ENCODE data around the gene PSMD1. TPM values are rescaled to one million over a fixed set of nuclear protein-coding genes. Genes with fewer than 3 reads are reported as not detected.

Gene PSMD1
- polyA plus RNA-seq, 1 donor from 2014 or later, result 83.8 TPM

GRCh38 chr2:231037731-231038482 lies 18.8 kb upstream of the PSMD1 start:
- Histone ChIP-seq H4K20me1 (ENCODE audit: insufficient read depth) (no peaks in the 10 kb centered on the region), H3K4me3 (ENCODE audit: low read length) (peak overlapping the region; percentile 68), H3K36me3 (ENCODE audit: insufficient read depth, low read length) (no peaks in the 10 kb centered on the region), H3K79me2 (replicated peaks; ENCODE audit: insufficient read depth, low read length) (no peaks in the 10 kb centered on the region), H3K27ac (ENCODE audit: low read length) (no peak overlapping the region), H3K27me3 (ENCODE audit: insufficient read depth, low read depth, low read length) (peaks cover 22% of the 10 kb centered on the region), H2AFZ (ENCODE audit: low read depth, low read length) (peak overlapping the region; percentile 8), H3F3A (ENCODE audit: insufficient read depth, low read length, poor library complexity, severe bottlenecking) (no peaks in the 10 kb centered on the region), H3K9me3 (ENCODE audit: low read length) (no peaks in the 10 kb centered on the region), H3K9me2 (ENCODE audit: insufficient read depth, low read length) (no peaks in the 10 kb centered on the region), H3K9ac (ENCODE audit: low read length) (peak overlapping the region; percentile 55), H3K4me2 (ENCODE audit: low read length) (peak overlapping the region; percentile 39)
- TF ChIP-seq SMC3 (conservative IDR thresholded peaks at IDR 0.05; ENCODE audit: poor library complexity), result no peak
- peak; percentile 33 for TF ChIP-seq CTCF (IDR thresholded peaks at IDR 0.05; ENCODE audit: poor library complexity, severe bottlenecking)
- TF ChIP-seq EZH2 (IDR thresholded peaks at IDR 0.05; ENCODE audit: borderline replicate concordance, insufficient read depth, low read length, poor library complexity, severe bottlenecking), result no peak
- TF ChIP-seq POLR2AphosphoS5 (IDR thresholded peaks at IDR 0.05), result no peak
- no peak for TF ChIP-seq REST (IDR thresholded peaks at IDR 0.05; ENCODE audit: borderline replicate concordance)
- no peak for TF ChIP-seq RAD21 (conservative IDR thresholded peaks at IDR 0.05)
- no peak for TF ChIP-seq EP300 (conservative IDR thresholded peaks at IDR 0.05; ENCODE audit: poor library complexity, severe bottlenecking)

- no peaks in the 10 kb centered on the region for H3K79me2 ChIP-seq (replicated peaks; ENCODE audit: insufficient read depth, low read length)
- no peaks in the 10 kb centered on the region for H3K9me3 ChIP-seq (ENCODE audit: low read length)
- no peaks in the 10 kb centered on the region for H3F3A ChIP-seq (ENCODE audit: insufficient read depth, low read length, poor library complexity, severe bottlenecking)
- no peaks in the 10 kb centered on the region for H3K9me2 ChIP-seq (ENCODE audit: insufficient read depth, low read length)
- peak overlapping the region; percentile 39 for H3K4me2 ChIP-seq (ENCODE audit: low read length)
- H3K27ac ChIP-seq (ENCODE audit: low read length), result no peak overlapping the region
- H4K20me1 ChIP-seq (ENCODE audit: insufficient read depth), result no peaks in the 10 kb centered on the region
- H3K9ac ChIP-seq (ENCODE audit: low read length), result peak overlapping the region; percentile 55
- H3K27me3 ChIP-seq (ENCODE audit: insufficient read depth, low read depth, low read length), result peaks cover 22% of the 10 kb centered on the region
- peak overlapping the region; percentile 8 for H2AFZ ChIP-seq (ENCODE audit: low read depth, low read length)
- H3K36me3 ChIP-seq (ENCODE audit: insufficient read depth, low read length), result no peaks in the 10 kb centered on the region
- H3K4me3 ChIP-seq (ENCODE audit: low read length), result peak overlapping the region; percentile 68
- no peak for TF ChIP-seq REST (IDR thresholded peaks at IDR 0.05; ENCODE audit: borderline replicate concordance)
- no peak for TF ChIP-seq POLR2AphosphoS5 (IDR thresholded peaks at IDR 0.05)
- TF ChIP-seq TAF1 (IDR thresholded peaks at IDR 0.05; ENCODE audit: low read depth), result no peak
- TF ChIP-seq SMC3 (conservative IDR thresholded peaks at IDR 0.05; ENCODE audit: poor library complexity), result no peak
- no peak for TF ChIP-seq CTCF (IDR thresholded peaks at IDR 0.05; ENCODE audit: poor library complexity, severe bottlenecking)
- no peak for TF ChIP-seq EZH2 (IDR thresholded peaks at IDR 0.05; ENCODE audit: borderline replicate concordance, insufficient read depth, low read length, poor library complexity, severe bottlenecking)
- no peak for TF ChIP-seq MXI1 (conservative IDR thresholded peaks at IDR 0.05; ENCODE audit: poor library complexity, severe bottlenecking)
- TF ChIP-seq RAD21 (conservative IDR thresholded peaks at IDR 0.05), result no peak
- no peak for TF ChIP-seq EP300 (conservative IDR thresholded peaks at IDR 0.05; ENCODE audit: poor library complexity, severe bottlenecking)
These were observed 18.0 kb upstream of the PSMD1 start for GRCh38 chr2:231038483-231039293.
